Measurements from ENCODE around the gene BPHL.
"Not testable (repeated sequence)": the region's sequence is repeated elsewhere in the genome, so short reads cannot be mapped to it uniquely, and the experiment has no call there.

The BPHL gene

DNA sequence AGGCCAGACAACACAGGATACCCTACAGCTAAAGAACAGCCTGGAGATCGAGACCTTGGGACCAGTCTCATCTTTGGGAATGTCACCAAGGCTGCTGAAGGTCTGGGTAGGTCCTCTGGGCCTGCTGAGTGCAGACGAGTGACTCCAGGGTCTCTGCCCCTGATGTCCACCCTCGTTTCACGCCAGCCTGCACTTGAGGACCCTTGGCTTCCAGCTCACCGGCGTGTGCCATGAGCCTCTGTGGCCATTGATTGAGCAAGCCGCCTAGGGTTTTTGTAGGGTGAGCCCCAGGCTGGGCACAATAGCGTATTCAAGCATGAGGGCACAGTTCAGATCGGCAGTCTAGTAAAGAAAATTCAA is 4.3 kb downstream of the BPHL start:
- no peak for DNase-seq

DNA sequence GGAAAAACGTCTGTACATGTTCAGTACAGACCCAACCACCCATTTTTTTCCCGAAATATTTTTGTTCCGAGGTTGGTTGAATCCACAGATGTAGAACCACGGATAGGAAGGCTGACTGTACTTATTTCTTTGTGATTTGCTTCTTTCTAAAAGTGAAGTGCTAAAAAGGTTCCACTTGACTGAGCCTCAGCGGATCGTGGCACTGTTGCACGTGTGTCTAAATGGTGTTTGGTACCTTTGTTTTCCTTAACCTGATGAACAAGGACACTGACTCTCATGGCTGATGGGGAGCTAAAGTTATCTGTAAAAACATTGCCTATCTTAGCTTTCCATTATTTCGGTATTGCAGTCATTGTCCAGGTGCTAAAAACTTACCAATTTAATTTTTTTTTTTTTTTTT is 6.2 kb downstream of the BPHL start:
- no peak for DNase-seq

DNA sequence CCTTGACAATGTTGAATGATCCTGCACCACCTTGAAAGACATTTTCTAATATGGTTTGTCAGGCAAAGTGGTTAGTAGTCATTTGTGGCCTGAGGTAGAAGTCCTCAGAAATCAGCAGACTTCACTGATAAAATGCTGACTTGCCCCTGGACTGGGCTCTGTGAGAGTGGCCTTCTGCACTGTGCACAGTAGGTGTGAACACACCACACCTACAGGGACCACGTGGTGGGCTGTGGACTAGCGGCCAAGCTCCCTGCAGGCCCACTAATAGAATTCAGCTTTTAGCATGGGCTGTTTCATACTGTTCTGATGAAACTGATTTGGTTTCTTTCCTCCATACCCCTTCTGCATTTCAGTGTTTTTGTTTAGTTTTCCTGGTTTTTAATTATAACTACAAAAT is 7.3 kb downstream of the BPHL start:
- no peak for DNase-seq

- no peak for DNase-seq
These were observed 10.0 kb downstream of the BPHL start for GRCh38 chr6:3128356-3129108.

DNA sequence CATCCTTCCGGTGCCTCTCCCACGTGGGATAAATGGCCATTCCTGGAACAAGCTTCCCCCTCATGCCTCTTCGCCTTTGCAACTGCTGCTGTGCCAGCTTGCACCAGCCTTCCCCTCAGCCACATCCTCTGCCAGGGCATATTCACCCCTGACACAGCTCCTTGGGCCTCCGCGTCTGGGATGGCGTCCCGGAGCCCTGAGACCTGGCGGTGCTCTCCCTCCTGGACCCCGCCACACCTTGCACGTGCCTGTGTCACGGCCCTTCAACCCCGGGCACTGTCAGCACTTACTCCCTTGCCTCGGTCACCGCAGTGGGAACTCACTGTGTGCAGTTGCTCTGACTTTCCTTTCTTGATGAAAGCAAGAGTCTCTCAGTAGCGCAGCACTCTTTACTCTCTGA is 13.2 kb downstream of the BPHL start:
- no peak for DNase-seq

DNA sequence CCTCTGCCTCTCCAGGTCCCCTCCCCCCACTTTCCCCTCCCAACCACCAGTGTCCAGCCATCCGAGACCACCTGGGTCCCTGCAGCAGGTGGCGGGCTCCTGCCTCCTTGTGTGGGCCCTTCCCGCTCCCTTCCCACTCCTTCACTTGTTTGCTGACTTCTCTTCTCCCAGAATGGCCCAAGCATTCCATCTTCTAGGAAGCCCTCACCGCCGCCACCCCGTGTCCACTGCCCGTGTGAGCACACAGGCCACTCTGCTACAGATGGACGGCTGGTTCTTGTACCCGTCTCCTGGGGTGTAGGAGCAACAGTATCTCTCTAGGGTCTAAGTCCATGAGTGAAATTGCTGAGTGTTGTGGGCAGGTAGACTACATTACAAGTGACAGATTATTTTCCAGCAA is 15.0 kb downstream of the BPHL start:
- DNase-seq = no peak

DNA sequence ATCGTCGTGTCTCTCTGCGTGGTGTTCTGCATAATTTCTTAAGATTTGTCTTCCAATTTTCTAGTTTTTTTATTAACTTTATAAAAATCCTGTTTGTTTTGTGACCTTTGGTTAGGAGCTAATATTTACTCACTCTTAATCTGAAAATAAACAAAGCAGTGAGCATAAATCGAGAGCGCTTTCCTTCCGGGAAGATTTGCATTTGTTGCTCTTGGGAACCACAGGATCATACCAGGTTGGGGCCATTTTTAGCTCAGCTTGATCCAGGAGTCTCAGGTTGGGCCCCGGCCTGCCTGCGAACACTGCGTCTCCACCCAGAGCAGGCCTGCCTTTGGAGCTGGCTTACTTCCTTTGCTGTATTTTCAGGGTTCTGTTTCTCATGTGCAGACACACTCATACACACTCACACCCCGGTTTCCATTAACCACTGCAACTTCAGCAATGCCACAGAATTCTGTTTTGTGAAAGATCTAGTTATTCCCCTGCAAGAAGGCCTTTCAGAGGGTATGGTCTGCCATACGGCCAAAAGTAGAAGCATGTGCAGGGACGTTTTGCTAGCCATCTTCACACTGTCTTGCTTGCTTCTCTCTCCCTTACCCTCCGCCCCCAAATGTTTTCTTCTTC is 17.3 kb downstream of the BPHL start:
- no peak for DNase-seq

DNA sequence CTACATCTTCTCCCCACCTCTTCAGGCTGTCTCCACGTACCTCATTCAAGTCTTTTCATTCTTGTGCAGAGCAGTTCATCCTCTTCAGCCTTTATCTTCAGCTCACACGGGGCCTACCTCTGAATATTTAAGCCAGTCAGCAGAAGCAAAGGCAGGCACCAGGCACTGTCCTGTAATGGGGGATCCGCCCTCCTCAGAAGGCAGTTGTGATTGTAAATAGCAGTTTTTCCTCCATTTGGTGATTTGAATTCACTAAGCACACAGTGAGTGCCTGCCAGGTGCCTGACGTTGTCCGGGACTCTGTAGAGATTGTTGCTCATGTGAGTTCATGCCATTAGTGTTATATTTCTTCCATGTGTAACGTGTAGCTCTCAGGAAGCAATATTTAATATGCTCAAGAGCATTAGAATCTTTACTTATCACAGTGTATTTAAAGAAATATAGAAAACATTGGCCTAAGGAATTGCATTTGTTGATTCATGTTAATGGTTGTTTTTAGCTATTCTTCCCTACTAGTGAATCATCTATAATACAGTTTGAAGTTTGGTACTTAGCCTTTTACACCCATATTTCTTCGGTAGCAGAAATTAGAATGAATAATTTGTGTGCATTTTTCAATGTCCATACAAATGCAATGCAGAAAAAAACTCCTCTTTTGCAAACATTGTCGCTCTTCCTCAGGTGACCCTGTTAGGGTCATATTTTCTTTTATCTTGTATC is 17.9 kb downstream of the BPHL start:
- DNase-seq = no peak

DNA sequence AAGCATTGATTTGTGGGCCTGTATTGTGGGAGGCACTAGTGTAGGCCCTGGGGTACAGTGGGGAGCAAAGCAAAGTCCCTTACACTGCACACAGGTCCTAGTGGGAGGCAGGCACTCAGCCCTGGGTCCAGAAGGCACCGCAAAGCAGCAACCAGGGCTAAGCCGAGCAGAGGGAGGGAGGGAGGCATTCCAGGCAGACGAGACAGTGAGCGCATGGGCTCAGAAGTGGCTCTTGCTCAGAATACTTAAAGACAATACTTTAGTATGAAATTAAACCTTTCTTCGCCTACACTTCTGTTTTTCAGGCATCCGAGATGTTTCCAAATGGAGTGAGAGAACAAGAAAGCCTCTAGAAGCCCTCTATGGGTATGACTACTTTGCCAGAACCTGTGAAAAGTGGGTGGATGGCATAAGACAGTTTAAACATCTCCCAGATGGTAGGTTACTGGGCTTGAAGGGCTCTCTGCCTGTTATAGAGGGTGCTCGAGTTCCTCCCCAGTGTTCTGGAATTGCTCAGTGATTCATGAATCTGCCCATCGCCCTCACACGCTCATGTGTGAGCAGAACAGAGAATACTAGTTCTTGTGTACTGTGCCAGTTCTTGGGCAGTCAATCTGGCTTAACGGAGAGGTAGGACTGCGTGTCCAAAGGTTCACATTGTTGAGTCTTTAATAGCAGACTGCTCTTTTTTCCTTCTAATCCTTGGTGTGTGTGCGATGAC is 18.7 kb downstream of the BPHL start:
- DNase-seq = peak in 2 of 51 donors; percentile 22 to 39

DNA sequence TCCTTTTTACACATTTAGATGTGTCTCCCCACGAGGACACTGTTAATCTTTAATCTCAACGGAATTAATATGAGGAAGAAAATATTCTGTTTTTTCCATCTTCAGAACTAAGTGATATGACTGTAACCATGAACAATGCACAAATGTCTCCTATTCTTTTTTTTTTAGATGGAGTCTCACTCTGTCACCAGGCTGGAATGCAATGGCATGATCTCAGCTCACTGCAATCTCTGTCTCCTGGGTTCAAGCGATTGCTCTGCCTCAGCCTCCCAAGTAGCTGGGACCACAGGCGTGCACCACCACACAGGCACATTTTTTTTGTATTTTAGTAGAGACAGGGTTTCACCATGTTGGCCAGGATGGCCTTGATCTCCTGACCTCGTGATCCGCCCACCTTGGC is 19.4 kb downstream of the BPHL start:
- DNase-seq = not testable (repeated sequence)

DNA sequence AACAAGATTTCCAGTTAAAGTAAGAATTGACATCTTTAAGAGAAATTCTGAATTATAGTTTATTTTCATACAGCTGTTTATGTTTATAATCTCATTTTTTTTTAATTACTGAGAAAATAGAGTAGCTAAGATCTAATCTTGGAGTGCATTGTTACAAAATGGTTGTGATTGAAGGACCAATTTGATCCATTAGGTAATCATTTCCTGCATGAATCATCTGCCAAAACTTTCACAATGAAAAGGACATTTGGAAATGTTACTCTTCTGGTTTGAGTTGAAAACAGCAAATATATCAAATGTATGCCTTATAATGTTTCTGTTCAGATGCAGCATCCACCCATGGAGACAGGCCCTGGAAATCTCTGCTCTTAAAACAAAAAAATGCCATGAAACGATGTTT is 19.8 kb downstream of the BPHL start:
- no peak for DNase-seq

DNA sequence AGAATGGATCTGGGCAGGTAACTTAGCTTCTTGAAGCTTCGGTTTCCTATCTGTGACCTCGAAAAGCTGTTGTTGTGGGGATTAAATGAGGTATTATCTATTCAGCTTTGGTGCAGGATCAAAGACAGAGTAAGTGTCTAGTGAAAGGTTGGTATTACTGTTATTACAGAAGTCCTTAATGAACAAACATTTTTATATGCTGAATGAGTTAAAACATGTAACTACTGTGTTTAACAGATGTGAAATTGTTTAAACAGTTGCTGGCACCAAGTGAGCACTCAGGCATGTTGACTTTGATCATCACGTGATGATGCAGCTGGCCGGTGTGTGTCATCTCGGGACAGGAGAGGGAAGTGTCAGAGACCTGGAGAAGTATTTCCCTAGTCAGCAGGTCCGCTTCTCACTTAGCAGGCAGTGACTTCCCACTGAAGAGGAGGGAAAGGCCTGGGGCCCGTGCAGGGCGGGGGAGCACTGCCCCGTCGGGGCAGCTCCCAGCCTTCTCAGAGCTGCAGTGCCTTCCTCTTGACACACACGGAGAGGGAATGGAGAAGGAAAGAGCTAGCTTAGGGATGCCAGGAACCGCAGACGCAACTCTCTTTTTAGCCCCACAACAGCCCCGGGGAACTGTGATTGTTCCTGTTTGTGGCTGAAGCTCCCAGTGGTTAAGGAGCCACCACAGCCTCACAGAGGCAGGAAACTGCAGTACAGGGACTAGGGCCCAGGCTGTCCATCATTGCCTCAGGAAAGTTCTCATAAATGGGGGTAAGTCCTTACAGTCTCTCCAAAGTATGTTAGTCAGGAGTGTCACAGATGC is 20.8 kb downstream of the BPHL start:
- DNase-seq = peak in 12 of 51 donors; percentile 13 to 38 (median 22)

DNA sequence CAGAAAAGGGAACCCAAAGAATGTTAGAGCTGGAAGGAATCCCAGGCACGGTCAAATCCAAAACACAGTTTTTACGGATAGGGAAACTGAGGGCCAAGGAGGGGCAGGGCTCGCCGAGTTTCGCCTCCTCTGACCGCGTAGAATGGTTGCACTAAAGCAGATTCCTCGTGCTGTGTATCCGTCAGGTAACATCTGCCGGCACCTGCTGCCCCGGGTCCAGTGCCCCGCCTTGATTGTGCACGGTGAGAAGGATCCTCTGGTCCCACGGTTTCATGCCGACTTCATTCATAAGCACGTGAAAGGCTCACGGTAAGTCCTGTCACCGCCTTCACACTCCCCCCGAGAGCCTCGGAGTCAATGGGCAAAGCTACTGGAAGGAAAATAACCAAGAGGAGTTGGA is 21.7 kb downstream of the BPHL start:
- no peak for DNase-seq

GRCh38 chr6:3142536-3142935 is 24.0 kb downstream of the BPHL start:
- no peak for DNase-seq

GRCh38 chr6:3143158-3143557 is 24.6 kb downstream of the BPHL start:
- no peak for DNase-seq

DNA sequence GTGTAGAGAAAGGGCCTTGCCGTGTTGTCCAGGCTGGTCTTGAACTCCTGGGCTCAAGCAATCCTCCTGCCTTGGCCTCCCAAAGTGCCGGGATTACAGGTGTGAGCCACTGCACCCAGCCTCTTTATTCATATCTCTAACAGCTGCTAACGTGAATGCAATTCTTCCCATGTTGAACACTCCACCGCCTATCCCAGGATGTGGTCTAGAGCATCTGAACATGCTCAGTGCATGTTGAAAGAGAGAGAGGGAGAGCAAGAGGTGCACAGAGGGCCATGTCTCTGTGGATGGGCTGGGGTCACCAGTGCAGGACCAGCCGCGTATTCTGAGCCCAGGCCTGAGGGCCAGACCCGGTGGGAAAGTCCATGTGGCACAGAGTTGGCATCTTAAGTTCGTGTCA is 26.1 kb downstream of the BPHL start:
- no peak for DNase-seq

DNA sequence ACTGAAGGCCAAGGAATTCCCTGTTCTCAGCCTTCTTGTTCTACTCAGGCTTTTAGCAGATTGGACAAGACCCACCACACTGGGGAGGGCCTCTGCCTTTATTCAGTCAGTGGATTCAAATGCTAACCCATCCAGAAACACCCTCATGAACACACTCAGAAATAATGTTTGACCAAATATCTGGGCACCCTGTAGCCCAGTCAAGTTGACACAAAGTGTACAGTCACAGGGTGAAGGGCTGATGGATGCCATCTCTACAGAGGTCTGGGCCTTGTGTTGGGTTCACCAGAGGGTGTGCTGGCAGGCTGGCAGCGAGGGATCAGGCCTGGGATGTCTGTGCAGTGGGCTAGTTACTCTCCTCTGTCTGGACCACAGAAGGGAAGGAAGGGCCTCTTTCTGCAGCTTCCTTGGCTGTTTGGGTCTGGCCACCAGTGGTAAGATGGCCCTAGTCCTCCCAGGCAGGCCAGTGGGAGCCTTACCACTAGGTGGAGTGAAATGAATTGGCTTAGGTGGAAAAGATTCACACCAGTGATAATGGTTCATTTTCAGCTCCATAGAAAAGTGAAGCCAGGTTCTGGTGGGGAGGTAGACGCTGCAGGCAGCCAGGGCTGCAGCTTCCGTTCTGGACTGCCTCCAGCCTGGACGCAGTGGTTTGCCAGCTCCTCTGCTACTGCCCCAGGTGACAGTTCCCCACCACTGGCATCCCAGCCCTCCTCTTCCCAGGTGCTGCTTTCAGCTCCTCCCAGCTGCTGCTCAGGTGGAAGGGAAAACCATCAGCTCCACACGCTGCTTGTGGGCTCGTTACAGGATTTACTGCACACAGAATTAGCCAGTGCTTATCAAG is 29.6 kb downstream of the BPHL start:
- no peak for DNase-seq

DNA sequence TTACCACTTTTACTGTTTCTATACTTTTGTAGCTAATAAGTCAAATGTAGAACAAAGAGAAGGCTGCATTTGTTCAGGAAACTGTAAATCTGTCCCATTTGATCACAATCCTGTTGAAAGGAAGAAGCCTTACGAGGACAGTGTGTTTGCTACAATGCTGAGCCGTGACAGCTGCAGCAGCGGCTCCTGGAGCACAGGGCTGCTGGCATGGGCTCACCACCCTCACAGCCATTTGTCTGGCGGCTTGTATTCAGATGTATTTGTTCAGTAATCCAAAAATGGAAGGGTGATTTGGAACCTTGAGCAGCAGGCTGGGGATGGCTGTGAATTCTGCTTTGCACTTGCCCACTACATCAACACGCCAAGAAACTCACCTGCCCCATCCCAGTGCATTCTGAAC is 33.2 kb downstream of the BPHL start:
- DNase-seq = peak in 2 of 51 donors; percentile 28 to 31

DNA sequence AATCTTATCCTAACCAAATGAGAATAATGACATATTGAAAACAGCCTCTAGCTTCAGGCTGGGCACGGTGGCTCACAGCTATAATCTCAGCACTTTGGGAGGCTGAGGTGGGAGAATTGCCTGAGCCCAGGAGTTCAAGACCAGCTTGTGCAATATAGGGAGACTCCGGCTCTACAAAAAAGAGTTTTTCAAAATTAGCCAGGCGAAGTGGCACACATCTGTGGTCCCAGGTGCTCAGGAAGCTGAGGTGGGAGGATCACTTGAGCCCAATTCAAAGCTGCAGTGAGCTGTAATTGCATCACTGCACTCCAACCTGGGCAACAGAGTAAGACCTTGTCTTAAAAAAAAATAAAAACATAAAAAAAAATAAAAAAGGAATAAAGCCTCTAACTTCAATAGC is 34.2 kb downstream of the BPHL start:
- no peak for DNase-seq

DNA sequence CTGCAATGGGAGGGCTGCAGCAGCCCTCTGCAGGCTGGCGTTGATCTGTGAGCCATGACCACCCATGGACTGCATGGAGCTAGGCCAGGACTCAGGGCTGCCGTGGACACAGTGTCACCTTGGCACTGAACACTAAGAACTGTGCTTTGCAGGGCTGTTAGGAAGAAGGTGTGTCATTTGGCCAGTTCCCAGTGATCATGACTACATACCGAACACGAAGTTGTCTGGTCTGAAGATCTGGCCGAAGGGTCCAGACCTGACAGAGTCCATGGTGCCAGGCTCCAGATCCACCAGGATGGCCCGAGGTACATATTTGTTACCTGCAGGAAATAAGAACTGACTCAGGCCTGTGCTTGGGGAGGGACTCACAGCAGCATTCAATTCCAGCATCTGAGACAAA is 36.9 kb downstream of the BPHL start:
- not testable (repeated sequence) for DNase-seq

All from hypothalamus (tissue), 51 donors.